HepG2 (cell line): Measurements from ENCODE around the gene HMBS. TPM values are rescaled to one million over a fixed set of nuclear protein-coding genes. Genes with fewer than 3 reads are reported as not detected.
A peak's percentile ranks its signal among the peaks of the same experiment; 100 is the strongest.

ENCODE experiments used
- CBFB ChIP-seq: sonication (generic); formaldehyde crosslinking; IDR thresholded peaks from 2 replicates; pipeline ENCODE4 v1.4.0; 2020; ENCODE audit warnings: missing genetic modification reagents
- EED ChIP-seq: sonication (generic); formaldehyde crosslinking; IDR thresholded peaks from 2 replicates; pipeline ENCODE4 v1.5.0; 2020; ENCODE audit warnings: mild to moderate bottlenecking, missing genetic modification reagents
- FOXO1 ChIP-seq: sonication (generic); formaldehyde crosslinking; IDR thresholded peaks from 2 replicates; pipeline ENCODE4 v1.4.0; 2020; ENCODE audit warnings: missing genetic modification reagents
- GFI1 ChIP-seq: sonication (generic); formaldehyde crosslinking; IDR thresholded peaks from 2 replicates; pipeline ENCODE4 v1.5.0; 2020; ENCODE audit warnings: missing genetic modification reagents, mild to moderate bottlenecking, borderline replicate concordance
- JUND ChIP-seq: sonication (generic); formaldehyde crosslinking; IDR thresholded peaks from 2 replicates; pipeline ENCODE4 v1.8.0; 2022; ENCODE audit warnings: mild to moderate bottlenecking, missing genetic modification reagents
- PRDM10 ChIP-seq: sonication (generic); formaldehyde crosslinking; IDR thresholded peaks from 2 replicates; pipeline ENCODE4 v1.4.0; 2020; ENCODE audit warnings: low read depth, missing genetic modification reagents
- RAD51 ChIP-seq: fragments of 450-650 bp; IDR thresholded peaks from 2 replicates; pipeline ENCODE4 v1.6.1; 2016; ENCODE audit warnings: borderline replicate concordance
- STAG1 ChIP-seq: sonication (generic); formaldehyde crosslinking; IDR thresholded peaks from 2 replicates; pipeline ENCODE4 v1.4.0; 2020; ENCODE audit warnings: missing genetic modification reagents
- ZFP36 ChIP-seq: fragments of 150-350 bp; IDR thresholded peaks from 2 replicates; pipeline ENCODE4 v1.6.1; 2018; ENCODE audit warnings: borderline replicate concordance, low read length, low read depth; ENCODE audit not compliant: partially characterized antibody
- ZHX1 ChIP-seq: sonication (generic); formaldehyde crosslinking; IDR thresholded peaks from 2 replicates; pipeline ENCODE4 v1.8.1; 2022; ENCODE audit warnings: low read depth, mild to moderate bottlenecking, missing genetic modification reagents
- ZNF124 ChIP-seq: sonication (generic); formaldehyde crosslinking; IDR thresholded peaks from 2 replicates; pipeline ENCODE4 v1.4.0; 2020; ENCODE audit warnings: missing genetic modification reagents
- ZNF317 ChIP-seq: sonication (generic); formaldehyde crosslinking; IDR thresholded peaks from 2 replicates; pipeline ENCODE4 v1.5.0; 2020; ENCODE audit warnings: mild to moderate bottlenecking, missing genetic modification reagents
- ZNF772 ChIP-seq: sonication (generic); formaldehyde crosslinking; IDR thresholded peaks from 2 replicates; pipeline ENCODE4 v1.5.0; 2020; ENCODE audit warnings: mild to moderate bottlenecking, missing genetic modification reagents
- ZSCAN31 ChIP-seq: sonication (generic); formaldehyde crosslinking; IDR thresholded peaks from 2 replicates; pipeline ENCODE4 v1.5.0; 2020; ENCODE audit warnings: low read depth, mild to moderate bottlenecking, missing genetic modification reagents
- polyA plus RNA-seq, 8 experiments: library from polyadenylated mRNA; depleted of rRNA in 3 of 8; stranded (reverse) in 7 of 8; unstranded in 1 of 8; fragments of >200 nt; fragmentation: Illumina TruSeq in 4 of 8; extraction: Trizol in 4 of 8; gene quantifications; 2 replicates each; pipeline versions ENCODE4 v1.2.1 to v1.2.3, GENCODE V29; 2011 to 2016; ENCODE audit warnings: low read depth in 4 of 8, missing spikeins in 1 of 8, mixed read lengths in 1 of 8; ENCODE audit not compliant: insufficient read depth in 1 of 8
- total RNA-seq, 5 experiments: library from RNA; depleted of rRNA; stranded (reverse); fragments of >200 nt; fragmentation: Illumina TruSeq; extraction: Trizol; gene quantifications; 2 replicates each; pipeline ENCODE4 v1.2.3, GENCODE V29; 2016; ENCODE audit warnings: low read depth in 1 of 5
- TF ChIP-seq, protein P1 (sequence below): IDR thresholded peaks from 2 replicates; pipeline ENCODE4 v1.6.1; 2016; ENCODE audit warnings: control low read depth
- TF ChIP-seq, protein P2 (sequence below): sonication (generic); formaldehyde crosslinking; IDR thresholded peaks from 2 replicates; pipeline ENCODE4 v1.5.0; 2020; ENCODE audit warnings: mild to moderate bottlenecking, missing genetic modification reagents

Gene HMBS
- total and polyA plus RNA-seq, 2 of the 13 experiments (the other 11 are each of a cell fraction or from before 2014, with no cell fraction given) = 9.4 to 46.9 TPM

DNA sequence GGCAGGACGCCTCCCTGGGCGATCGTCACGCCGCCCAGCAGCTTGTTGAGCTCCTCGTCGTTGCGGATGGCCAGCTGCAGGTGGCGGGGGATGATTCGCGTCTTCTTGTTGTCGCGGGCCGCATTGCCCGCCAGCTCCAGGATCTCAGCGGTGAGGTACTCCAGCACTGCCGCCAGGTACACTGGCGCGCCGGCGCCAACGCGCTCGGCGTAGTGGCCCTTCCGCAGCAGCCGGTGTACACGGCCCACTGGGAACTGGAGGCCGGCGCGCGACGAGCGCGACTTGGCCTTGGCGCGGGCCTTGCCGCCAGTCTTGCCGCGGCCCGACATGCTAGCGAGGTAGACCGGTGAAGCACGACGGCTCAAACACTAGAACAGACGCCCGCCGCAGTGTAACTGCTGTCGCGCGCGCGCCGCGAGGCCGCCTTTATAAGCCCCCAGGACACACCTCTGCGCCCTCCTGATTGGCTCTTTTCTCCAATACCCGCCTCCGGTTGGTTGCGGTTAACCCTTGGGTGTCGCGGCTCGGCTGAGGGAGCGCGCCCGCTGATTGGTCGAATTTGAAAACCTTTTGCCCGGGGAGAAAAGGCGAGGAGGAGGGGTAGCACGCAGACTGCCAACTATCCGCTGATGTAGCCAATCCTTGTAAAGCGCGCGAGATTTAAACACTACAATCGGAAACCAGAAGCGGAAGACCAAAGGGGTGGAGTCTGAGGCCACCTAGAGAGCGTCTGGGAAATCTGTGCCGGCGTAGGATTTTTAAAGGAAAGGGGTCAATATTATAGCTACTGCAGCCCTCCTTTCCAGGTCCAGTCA is 10.6 kb downstream of the HMBS start (continued):
- TF ChIP-seq ZHX1 (CRISPR knock-in tag) = peak; percentile 85; the same call in 1 of the 2 replicates
- no peak for TF ChIP-seq RAD51
- peak; percentile 86; the same call in 1 of the 2 replicates for TF ChIP-seq ZNF772 (CRISPR knock-in tag)
- TF ChIP-seq FOXO1 = no peak; the same call in 1 of the 2 replicates
- peak; percentile 31; the same call in 1 of the 2 replicates for TF ChIP-seq ZNF317 (CRISPR knock-in tag)
- TF ChIP-seq EED (CRISPR knock-in tag) = peak; percentile 84; the same call in 1 of the 2 replicates
- peak; percentile 88 for TF ChIP-seq ZSCAN31
- TF ChIP-seq ZNF124 (CRISPR knock-in tag) = 0 out of 2 replicates have a peak, but pooled peaks have one; percentile 32
- no peak for TF ChIP-seq ZFP36
- TF ChIP-seq PRDM10 (CRISPR knock-in tag) = peak; percentile 47; the same call in 1 of the 2 replicates
- TF ChIP-seq, protein P1, sequence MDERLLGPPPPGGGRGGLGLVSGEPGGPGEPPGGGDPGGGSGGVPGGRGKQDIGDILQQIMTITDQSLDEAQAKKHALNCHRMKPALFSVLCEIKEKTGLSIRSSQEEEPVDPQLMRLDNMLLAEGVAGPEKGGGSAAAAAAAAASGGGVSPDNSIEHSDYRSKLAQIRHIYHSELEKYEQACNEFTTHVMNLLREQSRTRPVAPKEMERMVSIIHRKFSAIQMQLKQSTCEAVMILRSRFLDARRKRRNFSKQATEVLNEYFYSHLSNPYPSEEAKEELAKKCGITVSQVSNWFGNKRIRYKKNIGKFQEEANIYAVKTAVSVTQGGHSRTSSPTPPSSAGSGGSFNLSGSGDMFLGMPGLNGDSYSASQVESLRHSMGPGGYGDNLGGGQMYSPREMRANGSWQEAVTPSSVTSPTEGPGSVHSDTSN (CRISPR knock-in tag) = peak; percentile 48
- no peak; the same call in none of the 2 replicates for TF ChIP-seq STAG1
- no peak for TF ChIP-seq JUND (CRISPR knock-in tag)
- TF ChIP-seq, protein P2, sequence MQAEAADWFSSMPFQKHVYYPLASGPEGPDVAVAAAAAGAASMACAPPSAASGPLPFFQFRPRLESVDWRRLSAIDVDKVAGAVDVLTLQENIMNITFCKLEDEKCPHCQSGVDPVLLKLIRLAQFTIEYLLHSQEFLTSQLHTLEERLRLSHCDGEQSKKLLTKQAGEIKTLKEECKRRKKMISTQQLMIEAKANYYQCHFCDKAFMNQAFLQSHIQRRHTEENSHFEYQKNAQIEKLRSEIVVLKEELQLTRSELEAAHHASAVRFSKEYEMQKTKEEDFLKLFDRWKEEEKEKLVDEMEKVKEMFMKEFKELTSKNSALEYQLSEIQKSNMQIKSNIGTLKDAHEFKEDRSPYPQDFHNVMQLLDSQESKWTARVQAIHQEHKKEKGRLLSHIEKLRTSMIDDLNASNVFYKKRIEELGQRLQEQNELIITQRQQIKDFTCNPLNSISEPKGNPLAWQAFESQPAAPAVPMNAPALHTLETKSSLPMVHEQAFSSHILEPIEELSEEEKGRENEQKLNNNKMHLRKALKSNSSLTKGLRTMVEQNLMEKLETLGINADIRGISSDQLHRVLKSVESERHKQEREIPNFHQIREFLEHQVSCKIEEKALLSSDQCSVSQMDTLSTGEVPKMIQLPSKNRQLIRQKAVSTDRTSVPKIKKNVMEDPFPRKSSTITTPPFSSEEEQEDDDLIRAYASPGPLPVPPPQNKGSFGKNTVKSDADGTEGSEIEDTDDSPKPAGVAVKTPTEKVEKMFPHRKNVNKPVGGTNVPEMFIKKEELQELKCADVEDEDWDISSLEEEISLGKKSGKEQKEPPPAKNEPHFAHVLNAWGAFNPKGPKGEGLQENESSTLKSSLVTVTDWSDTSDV (CRISPR knock-in tag) = peak; percentile 72
- TF ChIP-seq CBFB (CRISPR knock-in tag) = peak; percentile 82
- TF ChIP-seq GFI1 = no peak
